HCT116 (cell line): Measurements from ENCODE around the gene PLCB3. TPM values are rescaled to one million over a fixed set of nuclear protein-coding genes. Genes with fewer than 3 reads are reported as not detected.

ENCODE experiments used
- ATAC-seq: fragments of 200-7000 bp; cut with Tn5 transposase; 2 replicates; pipeline ENCODE4 v1.9.1; 2020; ENCODE audit warnings: mild to moderate bottlenecking, moderate library complexity
- BruUV-seq: library from RNA; stranded (reverse); fragments of 400-500 nt; replicated peaks from 2 replicates; lab custom pipeline; 2021; lab: Mats Ljungman, UMichigan
- CTCF ChIA-PET: fragments of 300-600 bp; sonication (Branson Sonifier 250); formaldehyde crosslinking; loops from one replicate; lab custom pipeline; 2021; ENCODE audit warnings: antibody characterized with exemption; lab: Charles Lee
- POLR2A ChIA-PET: fragments of 300-600, 350-600 bp; sonication (Branson Sonifier 250); formaldehyde crosslinking; loops from one replicate; lab custom pipeline; 2021; ENCODE audit warnings: antibody characterized with exemption; lab: Charles Lee
- RAD21 ChIA-PET, 2 experiments: fragments of 300-600 bp; sonication (Branson Sonifier 250); formaldehyde crosslinking; loops; one replicate each; lab custom pipeline; 2023; ENCODE audit warnings: low total read pairs in 2 of 2; ENCODE audit not compliant: uncharacterized antibody in 2 of 2, unreplicated experiment in 2 of 2, low non-redundant PET in 1 of 2; lab: Charles Lee
- DNase-seq: peaks from one replicate; pipeline ENCODE4 v3.0.0-alpha.2; 2010; ENCODE audit warnings: low read depth, low spot score
- H2AFZ ChIP-seq: fragments of 200-600 bp; shearing (Covaris generic), sonication (generic); 2 replicates; pipeline ENCODE4 v1.6.1; 2017; ENCODE audit warnings: low read depth, mixed run types, mixed read lengths, antibody characterized with exemption, low read length; ENCODE audit not compliant: poor library complexity, severe bottlenecking
- H3K27ac ChIP-seq: 2 replicates; pipeline ENCODE4 v1.5.1; 2012; ENCODE audit warnings: low read depth, low read length
- H3K27me3 ChIP-seq: fragments of 200-600 bp; sonication (generic); 2 replicates; pipeline ENCODE4 v1.6.1; 2016; ENCODE audit warnings: mixed run types, low read length, mixed read lengths; ENCODE audit not compliant: insufficient read depth
- H3K36me3 ChIP-seq, 2 experiments: fragments of 200-500 bp in 1 of 2; fragments of 200-600 bp in 1 of 2; sonication (Bioruptor generic) in 1 of 2; sonication (generic) in 1 of 2; 2 replicates each; pipeline versions ENCODE4 v1.5.1 to v1.6.1; 2014 to 2016; ENCODE audit warnings: low read length in 2 of 2, inconsistent platforms in 1 of 2, mixed read lengths in 1 of 2, mixed run types in 1 of 2; ENCODE audit not compliant: insufficient read depth in 2 of 2, control insufficient read depth in 1 of 2
- H3K4me1 ChIP-seq, 2 experiments: fragments of 200-600 bp in 1 of 2; sonication (generic) in 1 of 2; 2 replicates each; pipeline versions ENCODE4 v1.5.1 to v1.6.1; 2012 to 2017; ENCODE audit warnings: low read length in 2 of 2, inconsistent platforms in 1 of 2, mild to moderate bottlenecking in 1 of 2, mixed read lengths in 1 of 2, mixed run types in 1 of 2, moderate library complexity in 1 of 2; ENCODE audit not compliant: insufficient read depth in 2 of 2, control insufficient read depth in 1 of 2
- H3K4me2 ChIP-seq: fragments of 200-600 bp; sonication (generic); 2 replicates; pipeline ENCODE4 v1.6.1; 2017; ENCODE audit warnings: mixed run types, low read length, mixed read lengths
- H3K4me3 ChIP-seq, 2 experiments: fragments of 200-600 bp in 1 of 2; sonication (generic) in 1 of 2; replicated peaks in 1 of 2; 2 replicates each; pipeline ENCODE4 v1.5.1; 2011 to 2016; ENCODE audit warnings: low read length in 2 of 2, control low read depth in 1 of 2, low read depth in 1 of 2, mild to moderate bottlenecking in 1 of 2, mixed read lengths in 1 of 2, mixed run types in 1 of 2
- H3K79me2 ChIP-seq: fragments of 200-600 bp; sonication (generic); 2 replicates; pipeline ENCODE4 v1.6.1; 2017; ENCODE audit warnings: mild to moderate bottlenecking, mixed run types, low read length, moderate library complexity, mixed read lengths; ENCODE audit not compliant: insufficient read depth
- H3K9ac ChIP-seq: fragments of 200-600 bp; sonication (generic); 2 replicates; pipeline ENCODE4 v1.6.1; 2016; ENCODE audit warnings: low read length, mixed read lengths
- H3K9me2 ChIP-seq: fragments of 200-600 bp; sonication (generic), shearing (Covaris generic); 2 replicates; pipeline ENCODE4 v1.6.1; 2017; ENCODE audit warnings: mixed run types, mild to moderate bottlenecking, moderate library complexity; ENCODE audit not compliant: insufficient read depth
- H3K9me3 ChIP-seq, 2 experiments: fragments of 200-500 bp in 1 of 2; fragments of 200-600 bp in 1 of 2; sonication (Bioruptor generic) in 1 of 2; sonication (generic) in 1 of 2; 2 replicates each; pipeline ENCODE4 v1.6.1; 2014 to 2017; ENCODE audit warnings: low read length in 2 of 2, mixed read lengths in 2 of 2, inconsistent platforms in 1 of 2, low read depth in 1 of 2, mild to moderate bottlenecking in 1 of 2, mixed run types in 1 of 2, moderate library complexity in 1 of 2; ENCODE audit not compliant: control insufficient read depth in 1 of 2, insufficient read depth in 1 of 2
- H4K20me1 ChIP-seq: fragments of 200-600 bp; sonication (generic), shearing (Covaris generic); 2 replicates; pipeline ENCODE4 v1.6.1; 2017; ENCODE audit warnings: mixed run types, mild to moderate bottlenecking, moderate library complexity; ENCODE audit not compliant: insufficient read depth
- CBX3 ChIP-seq: IDR thresholded peaks from 2 replicates; pipeline ENCODE4 v1.6.1; 2012; ENCODE audit warnings: low read depth
- EGR1 ChIP-seq: IDR thresholded peaks from 2 replicates; pipeline ENCODE4 v1.6.1; 2012; ENCODE audit warnings: low read depth
- EZH2 ChIP-seq: fragments of 200-600 bp; sonication (generic); IDR thresholded peaks from 2 replicates; pipeline ENCODE4 v1.6.1; 2017; ENCODE audit warnings: antibody characterized with exemption, mixed run types
- EZH2phosphoT487 ChIP-seq: fragments of 200-600 bp; IDR thresholded peaks from 2 replicates; pipeline ENCODE4 v1.6.1; 2018; ENCODE audit warnings: antibody characterized with exemption, borderline replicate concordance
- FOSL1 ChIP-seq: IDR thresholded peaks from 2 replicates; pipeline ENCODE4 v1.6.1; 2012; ENCODE audit warnings: low read depth
- JUND ChIP-seq: IDR thresholded peaks from 2 replicates; pipeline ENCODE4 v1.6.1; 2012
- POLR2A ChIP-seq: IDR thresholded peaks from 2 replicates; pipeline ENCODE4 v1.7.0; 2011; ENCODE audit warnings: borderline replicate concordance; ENCODE audit not compliant: insufficient read depth, insufficient read length; ENCODE audit errors: extremely low read depth
- POLR2AphosphoS5 ChIP-seq: IDR thresholded peaks from 2 replicates; pipeline ENCODE4 v1.6.1; 2011; ENCODE audit warnings: mild to moderate bottlenecking, low read depth, low read length, moderate library complexity
- RAD21 ChIP-seq: IDR thresholded peaks from 2 replicates; pipeline ENCODE4 v1.6.1; 2012; ENCODE audit warnings: low read depth, mild to moderate bottlenecking
- REST ChIP-seq: IDR thresholded peaks from 2 replicates; pipeline ENCODE4 v1.6.1; 2012; ENCODE audit warnings: low read depth
- SIN3A ChIP-seq: IDR thresholded peaks from 2 replicates; pipeline ENCODE4 v1.6.1; 2012; ENCODE audit warnings: low read depth
- SRF ChIP-seq: IDR thresholded peaks from 2 replicates; pipeline ENCODE4 v1.6.1; 2012; ENCODE audit warnings: low read depth
- YY1 ChIP-seq: IDR thresholded peaks from 2 replicates; pipeline ENCODE4 v1.6.1; 2011; ENCODE audit warnings: low read length, low read depth, moderate library complexity, mild to moderate bottlenecking; ENCODE audit not compliant: insufficient replicate concordance; ENCODE audit errors: extremely low read depth
- ZBTB33 ChIP-seq: IDR thresholded peaks from 2 replicates; pipeline ENCODE4 v1.6.1; 2011; ENCODE audit warnings: mild to moderate bottlenecking, low read length, moderate library complexity; ENCODE audit not compliant: insufficient replicate concordance; ENCODE audit errors: extremely low read depth
- ZFX ChIP-seq: fragments of 450-650 bp; IDR thresholded peaks from 2 replicates; pipeline ENCODE4 v1.6.1; 2017
- ZNF274 ChIP-seq: fragments of 200-500 bp; sonication (Bioruptor generic); IDR thresholded peaks from 2 replicates; pipeline ENCODE4 v1.6.1; 2014; ENCODE audit warnings: mild to moderate bottlenecking, low read depth, low read length, inconsistent platforms
- intact Hi-C: fragments of 100-400 bp; cut with micrococcal nuclease; formaldehyde crosslinking; loops from 2 replicates; pipeline ENCODE4 v1.10.0; 2022
- total RNA-seq: library from RNA; stranded (reverse); gene quantifications from one replicate; pipeline ENCODE4 v1.2.1, GENCODE V29; 2021; ENCODE audit not compliant: unreplicated experiment

The PLCB3 gene
- total RNA-seq, 1 experiment from 2014 or later, result 106 TPM

- no peak overlapping the region for H2AFZ ChIP-seq
- H4K20me1 ChIP-seq, result no peaks in the 10 kb centered on the region
- POLR2A ChIA-PET, result no interaction called here
- BruUV-seq, result no TSS peak
- H3K9me2 ChIP-seq, result no peaks in the 10 kb centered on the region
- CTCF ChIA-PET, result no interaction called here
- H3K9me3 ChIP-seq, result no peaks in the 10 kb centered on the region
- intact Hi-C loops, result no loop called here
- no peak overlapping the region for H3K27ac ChIP-seq
- H3K27me3 ChIP-seq, result no peaks in the 10 kb centered on the region
- no peak overlapping the region for H3K9ac ChIP-seq
- peaks cover 0 to under 1% of the 10 kb centered on the region in 2 experiments; a peak in 1 of 4 replicates for H3K4me1 ChIP-seq
- DNase-seq (no peak), ATAC-seq (no peak)
- H3K36me3 ChIP-seq, result peaks cover 0 to 6% of the 10 kb centered on the region in 2 experiments; a peak in 1 of 4 replicates
- H3K4me3 ChIP-seq, result no peak overlapping the region
- TF ChIP-seq RAD21 (no peak), POLR2AphosphoS5 (no peak), JUND (no peak), SRF (no peak), ZNF274 (no peak)
- RAD21 ChIA-PET, result no interaction called here
- H3K4me2 ChIP-seq, result no peak overlapping the region
- H3K79me2 ChIP-seq, result peaks cover 3% of the 10 kb centered on the region; the same call in 1 of the 2 replicates
Observed at GRCh38 chr11:64219755-64220154, 31.6 kb upstream of the PLCB3 start.

DNA sequence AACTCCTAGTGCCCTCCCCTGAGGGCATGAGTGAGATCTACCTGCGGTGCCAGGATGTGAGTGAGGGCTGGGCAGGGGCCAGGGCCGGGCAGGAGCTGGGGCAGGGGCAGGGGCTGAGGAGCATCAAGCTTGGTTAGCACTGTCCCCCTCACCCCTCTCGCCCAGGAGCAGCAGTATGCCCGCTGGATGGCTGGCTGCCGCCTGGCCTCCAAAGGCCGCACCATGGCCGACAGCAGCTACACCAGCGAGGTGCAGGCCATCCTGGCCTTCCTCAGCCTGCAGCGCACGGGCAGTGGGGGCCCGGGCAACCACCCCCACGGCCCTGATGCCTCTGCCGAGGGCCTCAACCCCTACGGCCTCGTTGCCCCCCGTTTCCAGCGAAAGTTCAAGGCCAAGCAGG lies 31.1 kb upstream of the PLCB3 start:
- RAD21 ChIA-PET, result no interaction called here
- H3K79me2 ChIP-seq, result peaks cover 6% of the 10 kb centered on the region; the same call in 1 of the 2 replicates
- no peaks in the 10 kb centered on the region for H3K27me3 ChIP-seq
- no TSS peak for BruUV-seq
- H3K4me3 ChIP-seq, result no peak overlapping the region
- H2AFZ ChIP-seq, result no peak overlapping the region
- DNase-seq (no peak), ATAC-seq (no peak)
- no peaks in the 10 kb centered on the region for H3K9me3 ChIP-seq
- peaks cover 0 to 6% of the 10 kb centered on the region in 2 experiments; a peak in 1 of 4 replicates for H3K36me3 ChIP-seq
- H3K27ac ChIP-seq, result no peak overlapping the region
- no peak overlapping the region for H3K4me2 ChIP-seq
- intact Hi-C loops, result no loop called here
- H3K9ac ChIP-seq, result no peak overlapping the region
- POLR2A ChIA-PET, result no interaction called here
- CTCF ChIA-PET, result no interaction called here
- no peaks in the 10 kb centered on the region for H3K9me2 ChIP-seq
- peaks cover 4 to 6% of the 10 kb centered on the region in 2 experiments; a peak in 3 of 4 replicates for H3K4me1 ChIP-seq
- no peaks in the 10 kb centered on the region for H4K20me1 ChIP-seq
- TF ChIP-seq REST (no peak), EZH2 (no peak), FOSL1 (no peak), EGR1 (no peak), SIN3A (no peak), RAD21 (no peak), ZBTB33 (no peak), POLR2A (no peak), EZH2phosphoT487 (no peak), ZFX (no peak), JUND (no peak), YY1 (no peak), POLR2AphosphoS5 (no peak), CBX3 (no peak)
